BE2C (cell line): ENCODE results near the gene FOXO6.
A peak's percentile ranks its signal among the peaks of the same experiment; 100 is the strongest.

Experiments
- DNase-seq: peaks from one replicate; pipeline ENCODE4 v3.0.0-alpha.2; 2020
- H3K27me3 ChIP-seq: fragments of 250-450 bp; sonication (Bioruptor Pico); 2 replicates; pipeline ENCODE4 v1.5.1; 2020; ENCODE audit warnings: mild to moderate bottlenecking
- H3K36me3 ChIP-seq: fragments of 250-450 bp; sonication (Bioruptor Pico); 2 replicates; pipeline ENCODE4 v1.5.1; 2020; ENCODE audit warnings: mild to moderate bottlenecking
- H3K4me1 ChIP-seq: fragments of 250-450 bp; sonication (Bioruptor Pico); 2 replicates; pipeline ENCODE4 v1.5.1; 2020
- H3K4me3 ChIP-seq: 2 replicates; pipeline ENCODE4 v1.5.1; 2011; ENCODE audit warnings: low read depth, low read length
- H3K9me3 ChIP-seq: fragments of 250-450 bp; sonication (Bioruptor Pico); 2 replicates; pipeline ENCODE4 v1.5.1; 2020
- CTCF ChIP-seq: IDR thresholded peaks from 2 replicates; pipeline ENCODE4 v1.5.1; 2012; ENCODE audit warnings: mild to moderate bottlenecking, low read depth, low read length

FOXO6 gene

GRCh38 chr1:41396084-41396483 lies 34.9 kb downstream of the FOXO6 start:
- H3K9me3 ChIP-seq: no peaks in the 10 kb centered on the region
- H3K4me3 ChIP-seq: no peak overlapping the region
- H3K27me3 ChIP-seq: no peaks in the 10 kb centered on the region
- no peak for TF ChIP-seq CTCF
- DNase-seq: no peak
- peaks cover 19% of the 10 kb centered on the region for H3K4me1 ChIP-seq
- H3K36me3 ChIP-seq: no peaks in the 10 kb centered on the region

DNA sequence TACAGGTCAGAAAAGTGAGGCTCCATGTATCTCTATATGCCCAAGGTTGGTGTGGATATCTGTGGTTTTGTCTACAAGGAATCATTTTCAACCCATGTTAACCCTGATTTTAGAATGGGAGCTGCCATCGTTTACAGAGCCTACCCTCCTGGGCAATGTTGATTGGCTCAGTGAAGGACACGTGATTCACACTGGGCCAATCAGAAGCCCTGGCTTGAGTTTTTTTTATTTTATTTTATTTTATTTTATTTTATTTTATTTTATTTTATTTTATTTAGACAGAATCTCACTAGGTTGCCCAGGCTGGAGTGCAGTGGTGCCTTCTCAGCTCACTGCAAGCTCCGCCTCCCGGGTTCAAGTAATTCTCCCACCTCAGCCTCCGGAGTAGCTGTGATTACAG lies 35.8 kb downstream of the FOXO6 start:
- Histone ChIP-seq H3K9me3 (no peaks in the 10 kb centered on the region), H3K36me3 (no peaks in the 10 kb centered on the region), H3K27me3 (no peaks in the 10 kb centered on the region), H3K4me3 (no peak overlapping the region), H3K4me1 (peaks cover 19% of the 10 kb centered on the region)
- no peak for DNase-seq
- TF ChIP-seq CTCF: no peak

GRCh38 chr1:41397753-41398330 lies 36.6 kb downstream of the FOXO6 start:
- DNase-seq: peak; percentile 42
- TF ChIP-seq CTCF: no peak
- Histone ChIP-seq H3K36me3 (no peaks in the 10 kb centered on the region), H3K4me1 (peaks cover 19% of the 10 kb centered on the region), H3K27me3 (no peaks in the 10 kb centered on the region), H3K4me3 (no peak overlapping the region), H3K9me3 (no peaks in the 10 kb centered on the region)

DNA sequence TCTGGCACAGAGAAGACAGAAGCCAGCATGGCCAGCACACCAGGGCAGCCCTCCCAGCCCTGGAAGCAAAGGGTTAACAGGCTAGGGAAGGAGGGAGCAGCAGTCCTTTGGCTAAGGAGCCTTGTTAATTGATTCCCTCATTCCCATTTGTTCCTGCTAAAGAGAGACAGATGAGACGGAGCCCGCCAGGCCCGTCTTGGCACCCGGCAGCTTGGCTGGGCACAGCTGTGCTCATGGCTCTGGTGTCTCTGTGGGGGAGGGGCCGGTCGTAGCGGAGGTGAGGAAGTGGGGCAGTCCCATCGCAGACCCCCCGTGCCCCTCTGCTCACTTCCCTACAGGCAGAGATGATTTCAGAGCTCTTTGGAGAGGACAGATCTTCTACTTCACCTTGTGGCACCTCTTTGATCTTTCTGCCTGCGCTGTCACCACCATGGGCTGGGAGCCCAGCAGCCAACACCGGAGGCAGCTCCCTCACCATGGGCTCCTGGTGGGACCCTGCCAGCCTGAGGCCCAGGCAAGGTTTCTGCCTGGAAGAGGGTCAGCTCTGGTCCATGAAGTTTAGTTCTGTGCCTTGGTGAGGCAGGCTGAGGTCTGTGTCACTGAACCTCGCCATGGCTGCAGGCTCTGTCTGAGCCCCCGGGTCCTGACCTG lies 38.0 kb downstream of the FOXO6 start:
- H3K36me3 ChIP-seq: no peaks in the 10 kb centered on the region
- peak; percentile 27 for DNase-seq
- peaks cover 24% of the 10 kb centered on the region for H3K4me1 ChIP-seq
- no peak overlapping the region for H3K4me3 ChIP-seq
- no peak for TF ChIP-seq CTCF
- H3K9me3 ChIP-seq: no peaks in the 10 kb centered on the region
- H3K27me3 ChIP-seq: no peaks in the 10 kb centered on the region

DNA sequence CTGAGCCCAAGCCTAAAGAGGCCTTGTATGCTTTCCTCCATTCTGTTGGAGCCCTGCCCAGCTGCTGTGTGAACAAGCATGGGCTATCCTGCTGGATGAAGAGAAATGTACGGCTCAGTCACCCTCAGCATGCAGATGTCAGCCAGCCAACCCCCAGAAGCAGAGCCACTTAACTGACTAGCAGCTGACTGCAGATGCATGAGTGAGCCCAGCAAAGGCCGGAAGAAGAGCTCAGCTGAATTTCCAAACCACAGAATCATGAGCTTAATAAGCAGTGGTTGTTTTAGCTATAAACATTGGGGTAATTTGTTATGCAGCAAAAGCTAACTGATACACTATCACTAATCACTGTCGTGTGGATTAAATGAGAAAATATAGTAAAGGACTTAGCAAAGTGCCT lies 39.0 kb downstream of the FOXO6 start:
- no peak for DNase-seq
- no peaks in the 10 kb centered on the region for H3K9me3 ChIP-seq
- no peaks in the 10 kb centered on the region for H3K27me3 ChIP-seq
- H3K4me1 ChIP-seq: peaks cover 24% of the 10 kb centered on the region
- no peak for TF ChIP-seq CTCF
- no peaks in the 10 kb centered on the region for H3K36me3 ChIP-seq
- no peak overlapping the region for H3K4me3 ChIP-seq

- no peak for DNase-seq
- Histone ChIP-seq H3K9me3 (no peaks in the 10 kb centered on the region), H3K27me3 (no peaks in the 10 kb centered on the region), H3K36me3 (no peaks in the 10 kb centered on the region), H3K4me1 (peaks cover 15% of the 10 kb centered on the region), H3K4me3 (no peak overlapping the region)
- TF ChIP-seq CTCF: no peak
Observed at GRCh38 chr1:41401899-41402298, 40.7 kb downstream of the FOXO6 start.
